Heart right ventricle (tissue), 16 donors: ENCODE measurements around the gene ATG5. TPM values are rescaled to one million over a fixed set of nuclear protein-coding genes. Genes with fewer than 3 reads are reported as not detected.
A peak's percentile ranks its signal among the peaks of the same experiment; 100 is the strongest.

Experiments
- ATAC-seq, 8 donors: fragments of 200-7000 bp; cut with Tn5 transposase; one replicate each; pipeline ENCODE4 v1.9.1; 2020; ENCODE audit warnings: mild to moderate bottlenecking in 8 of 8, moderate library complexity in 8 of 8, moderate number of reproducible peaks in 1 of 8
- DNase-seq, 2 donors: peaks; one replicate each; pipeline ENCODE4 v3.0.0-alpha.2; 2020
- H3K27ac ChIP-seq, 10 donors: fragments of 200-600 bp; sonication (generic) in 2 of 10; one replicate each; pipeline versions ENCODE4 v1.5.0 to v1.8.0; 2020 to 2022; ENCODE audit warnings: mild to moderate bottlenecking in 3 of 10
- H3K27me3 ChIP-seq, 7 donors: fragments of 200-600 bp; one replicate each; pipeline ENCODE4 v1.8.0; 2021 to 2022; ENCODE audit warnings: mild to moderate bottlenecking in 2 of 7
- H3K36me3 ChIP-seq, 9 donors: fragments of 200-600 bp; sonication (generic) in 1 of 9; one replicate each; pipeline versions ENCODE4 v1.5.0 to v1.8.0; 2020 to 2022; ENCODE audit warnings: mild to moderate bottlenecking in 2 of 9
- H3K4me1 ChIP-seq, 9 donors: fragments of 200-600 bp; sonication (generic) in 1 of 9; one replicate each; pipeline versions ENCODE4 v1.5.0 to v1.8.0; 2020 to 2022; ENCODE audit warnings: mild to moderate bottlenecking in 4 of 9
- H3K4me3 ChIP-seq, 10 donors: fragments of 200-600 bp; sonication (generic) in 2 of 10; one replicate each; pipeline versions ENCODE4 v1.5.0 to v1.8.0; 2020 to 2022; ENCODE audit warnings: mild to moderate bottlenecking in 7 of 10, moderate library complexity in 2 of 10
- H3K9me3 ChIP-seq, 11 donors: fragments of 200-600 bp in 10 of 11; sonication (generic) in 2 of 11; one replicate each; pipeline versions ENCODE4 v1.5.0 to v1.8.0; 2013 to 2022; ENCODE audit warnings: mild to moderate bottlenecking in 2 of 11, control low read depth in 1 of 11, moderate library complexity in 1 of 11
- WGBS, 2 donors: extraction: QIAGEN DNeasy Blood & Tissue Kit; methylation state at CpG; one replicate each; pipeline ENCODE4 v1.1.7; 2013; ENCODE audit warnings: inconsistent platforms in 1 of 2; 5-methylcytosine and 5-hydroxymethylcytosine counted together
- intact Hi-C, 10 donors: fragments of 100-400 bp; cut with DNase I; formaldehyde crosslinking; loops; one replicate each; pipeline versions ENCODE4 v1.11.1 to v1.14.2; 2022
- polyA plus RNA-seq, 2 donors: library from polyadenylated mRNA; stranded (reverse); fragments of 200-250 nt; gene quantifications; one replicate each; pipeline ENCODE4 v1.2.3, GENCODE V29; 2013
- total RNA-seq, 10 donors: library from RNA; stranded (reverse); fragmentation: NEBNext Ultra II Directional in 3 of 10; extraction: Animal tissue kit (Norgen Biotek cat#: 25700) in 3 of 10; gene quantifications; one replicate each; pipeline versions ENCODE4 v1.2.1 to v1.2.4, GENCODE V29; 2021 to 2023
- TF ChIP-seq, protein P1 (sequence below), 9 donors: fragments of 200-600 bp; sonication (generic) in 2 of 9; IDR thresholded peaks; one replicate each; pipeline versions ENCODE4 v1.5.0 to v1.8.0; 2021 to 2022; ENCODE audit warnings: antibody characterized with exemption in 9 of 9, mild to moderate bottlenecking in 5 of 9, moderate library complexity in 1 of 9
- donor health status: Arrhythmogenic right ventricular cardiomyopathy.
- donor health status: ischemic (EF 13 %, LVEDD 7.1; RV severe dilation, severe dysfunction).
- donor health status: healthy with polysubstance abuse.
- donor health status: DM: no; HTN: yes; CAD: no.
- donor health status: DM: no; HTN: no; CAD: no.
- donor health status: ischemic (EF 25% LVEDD 6.9; RV normal size, moderate dysfunction).
- donor health status: ischemic (EF 25% LVEDD 5.7; RV mildly dilated, moderate dysfunction).
- donor health status: healthy.
- donor health status: DM: yes; HTN: yes; CAD: no.
- donor health status: Ischemic cardiomyopathy.
- donor health status: ischemic (EF 35%, LVEDD 5.7; RV mildly dilated, moderate dysfunction).
- donor health status: nonischemic (EF 11% LVEDD 7.7; RV severe dilation, severe dysfunction).
- donor health status: DM: yes; HTN: yes; CAD: no.
- donor health status: PGD.
- donor health status: ischemic (EF 29% LVEDD 5.4; RV normal size, mild dysfunction).
- donor health status: nonischemic (EF 23%, LVEDD 6.1; RV moderate dilation, normal function).

Gene ATG5
- total and polyA plus RNA-seq, 12 donors, result 12.6 to 18.0 (median 15.0) TPM

GRCh38 chr6:106170030-106170791, 155.3 kb downstream of the ATG5 start:
- H3K27me3 ChIP-seq, result peaks cover 0 to 7% (median 0%) of the 10 kb centered on the region in 7 donors
- TF ChIP-seq, protein P1, sequence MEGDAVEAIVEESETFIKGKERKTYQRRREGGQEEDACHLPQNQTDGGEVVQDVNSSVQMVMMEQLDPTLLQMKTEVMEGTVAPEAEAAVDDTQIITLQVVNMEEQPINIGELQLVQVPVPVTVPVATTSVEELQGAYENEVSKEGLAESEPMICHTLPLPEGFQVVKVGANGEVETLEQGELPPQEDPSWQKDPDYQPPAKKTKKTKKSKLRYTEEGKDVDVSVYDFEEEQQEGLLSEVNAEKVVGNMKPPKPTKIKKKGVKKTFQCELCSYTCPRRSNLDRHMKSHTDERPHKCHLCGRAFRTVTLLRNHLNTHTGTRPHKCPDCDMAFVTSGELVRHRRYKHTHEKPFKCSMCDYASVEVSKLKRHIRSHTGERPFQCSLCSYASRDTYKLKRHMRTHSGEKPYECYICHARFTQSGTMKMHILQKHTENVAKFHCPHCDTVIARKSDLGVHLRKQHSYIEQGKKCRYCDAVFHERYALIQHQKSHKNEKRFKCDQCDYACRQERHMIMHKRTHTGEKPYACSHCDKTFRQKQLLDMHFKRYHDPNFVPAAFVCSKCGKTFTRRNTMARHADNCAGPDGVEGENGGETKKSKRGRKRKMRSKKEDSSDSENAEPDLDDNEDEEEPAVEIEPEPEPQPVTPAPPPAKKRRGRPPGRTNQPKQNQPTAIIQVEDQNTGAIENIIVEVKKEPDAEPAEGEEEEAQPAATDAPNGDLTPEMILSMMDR (IDR thresholded peaks at IDR 0.05), result no peak
- H3K4me1 ChIP-seq, result peaks cover 0 to under 1% (median 0%) of the 10 kb centered on the region in 9 donors
- H3K27ac ChIP-seq, result no peak overlapping the region
- no peaks in the 10 kb centered on the region for H3K36me3 ChIP-seq
- no peak overlapping the region for H3K4me3 ChIP-seq
- DNase-seq, result no peak
- no peak for ATAC-seq
- intact Hi-C loops, result no loop called here
- WGBS, 2 donors, result 90 to 95% methylated on average over 5 of the region's 5 CpGs
- no peaks in the 10 kb centered on the region for H3K9me3 ChIP-seq

DNA sequence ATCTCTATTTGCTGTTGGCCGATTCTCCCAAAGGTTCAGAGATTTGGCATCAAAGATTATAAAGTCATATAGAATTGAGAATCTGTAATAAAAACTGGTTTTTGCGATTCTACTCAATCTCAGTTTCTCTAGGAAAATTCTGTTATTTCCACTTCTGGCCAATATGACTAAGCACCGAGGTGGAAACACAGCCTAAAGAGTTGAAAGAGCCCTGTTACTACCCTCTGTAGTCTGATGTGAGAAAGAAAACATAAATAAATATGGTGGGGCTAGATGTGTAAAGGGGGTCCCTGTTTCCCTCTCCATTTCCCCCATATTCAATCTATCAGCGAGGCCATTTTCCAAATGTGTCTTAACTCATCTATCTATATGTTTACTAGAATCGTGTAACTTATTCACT, 156.0 kb downstream of the ATG5 start:
- DNase-seq (no peak), ATAC-seq (no peak)
- no peaks in the 10 kb centered on the region for H3K36me3 ChIP-seq
- TF ChIP-seq, protein P1 (IDR thresholded peaks at IDR 0.05), result no peak
- intact Hi-C loops, result no loop called here
- no peak overlapping the region for H3K27ac ChIP-seq
- no peak overlapping the region for H3K4me3 ChIP-seq
- WGBS, 2 donors, result 93 to 95% methylated on average over 5 of the region's 5 CpGs
- no peaks in the 10 kb centered on the region for H3K9me3 ChIP-seq
- H3K4me1 ChIP-seq, result peaks cover 0 to 7% (median 0%) of the 10 kb centered on the region in 9 donors
- peaks cover 0 to 7% (median 0%) of the 10 kb centered on the region in 7 donors for H3K27me3 ChIP-seq

GRCh38 chr6:106168097-106168888, 157.3 kb downstream of the ATG5 start:
- WGBS, 2 donors, result 75 to 81% methylated on average over 15 of the region's 15 CpGs
- DNase-seq (no peak), ATAC-seq (peak in 1 of 8 donors; percentile 21)
- no peaks in the 10 kb centered on the region for H3K36me3 ChIP-seq
- intact Hi-C loops, result no loop called here
- TF ChIP-seq, protein P1 (IDR thresholded peaks at IDR 0.05), result no peak
- no peak overlapping the region for H3K27ac ChIP-seq
- no peak overlapping the region for H3K4me3 ChIP-seq
- H3K9me3 ChIP-seq, result no peaks in the 10 kb centered on the region
- peaks cover 0 to 19% (median 0%) of the 10 kb centered on the region in 9 donors for H3K4me1 ChIP-seq
- peaks cover 0 to 7% (median 0%) of the 10 kb centered on the region in 7 donors for H3K27me3 ChIP-seq

- intact Hi-C loops, result no loop called here
- DNase-seq (no peak), ATAC-seq (no peak)
- Histone ChIP-seq H3K4me3 (no peak overlapping the region), H3K36me3 (no peaks in the 10 kb centered on the region), H3K4me1 (peaks cover 0 to 29% (median 0%) of the 10 kb centered on the region in 9 donors), H3K27me3 (peaks cover 0 to 7% (median 0%) of the 10 kb centered on the region in 7 donors), H3K27ac (peak overlapping the region in 1 of 10 donors; percentile 11), H3K9me3 (no peaks in the 10 kb centered on the region)
- 88 to 90% methylated on average over 6 of the region's 6 CpGs for WGBS, 2 donors
- TF ChIP-seq, protein P1 (IDR thresholded peaks at IDR 0.05), result no peak
Observed at GRCh38 chr6:106167096-106167814, 158.3 kb downstream of the ATG5 start.
